GM12878 (cell line): ENCODE results near the gene RNASE7.

ENCODE experiments used
- ASH2L ChIP-seq: fragments of 300-600, 200-600 bp; sonication (generic); IDR thresholded peaks from 2 replicates; pipeline ENCODE4 v1.6.1; 2017; ENCODE audit warnings: low read depth, mild to moderate bottlenecking, borderline replicate concordance
- BRCA1 ChIP-seq: IDR thresholded peaks from 2 replicates; pipeline ENCODE4 v1.6.1; 2011; ENCODE audit warnings: low read depth, low read length, improper control_type of control experiment
- DPF2 ChIP-seq: fragments of 450-650 bp; IDR thresholded peaks from 2 replicates; pipeline ENCODE4 v1.6.1; 2017; ENCODE audit warnings: mild to moderate bottlenecking
- EP300 ChIP-seq, 2 experiments: fragments of 150-350 bp in 1 of 2; IDR thresholded peaks; 2 replicates each; pipeline ENCODE4 v1.6.1; 2011 to 2012; ENCODE audit warnings: low read depth in 2 of 2, low read length in 2 of 2, borderline replicate concordance in 1 of 2, improper control_type of control experiment in 1 of 2, inconsistent platforms in 1 of 2; ENCODE audit not compliant: control insufficient read depth in 1 of 2
- EZH2 ChIP-seq: IDR thresholded peaks from 2 replicates; pipeline ENCODE4 v1.6.1; 2012; ENCODE audit warnings: low read depth, mild to moderate bottlenecking, control low read depth, inconsistent platforms, low read length, borderline replicate concordance; ENCODE audit not compliant: control insufficient read depth
- NFYA ChIP-seq: IDR thresholded peaks from 2 replicates; pipeline ENCODE4 v1.6.1; 2011; ENCODE audit warnings: low read depth, mild to moderate bottlenecking, low read length, improper control_type of control experiment, borderline replicate concordance
- NFYB ChIP-seq: IDR thresholded peaks from 2 replicates; pipeline ENCODE4 v1.6.1; 2011; ENCODE audit warnings: low read depth, mild to moderate bottlenecking, low read length, improper control_type of control experiment, moderate library complexity; ENCODE audit not compliant: insufficient read depth
- POLR2A ChIP-seq: IDR thresholded peaks from 2 replicates; pipeline ENCODE4 v1.6.1; 2011; ENCODE audit warnings: low read depth, mild to moderate bottlenecking, low read length
- POLR2AphosphoS5 ChIP-seq: IDR thresholded peaks from 2 replicates; pipeline ENCODE4 v1.6.1; 2011; ENCODE audit warnings: mild to moderate bottlenecking, low read length, inconsistent platforms
- RAD51 ChIP-seq: fragments of 450-650 bp; IDR thresholded peaks from 2 replicates; pipeline ENCODE4 v1.6.1; 2016; ENCODE audit warnings: moderate library complexity, mild to moderate bottlenecking, inconsistent platforms
- TAF1 ChIP-seq: IDR thresholded peaks from 2 replicates; pipeline ENCODE4 v1.6.1; 2011; ENCODE audit warnings: mild to moderate bottlenecking, low read depth, low read length, borderline replicate concordance
- TF ChIP-seq, protein P1 (sequence below), 3 experiments: IDR thresholded peaks in 2 of 3; conservative IDR thresholded peaks in 1 of 3; 2 replicates each; pipeline ENCODE4 v1.5.1; 2011; ENCODE audit warnings: low read depth in 3 of 3, low read length in 3 of 3, mild to moderate bottlenecking in 3 of 3, control low read depth in 2 of 3, moderate library complexity in 2 of 3, inconsistent platforms in 1 of 3, mixed read lengths in 1 of 3; ENCODE audit not compliant: control insufficient read depth in 2 of 3, insufficient read depth in 1 of 3; ENCODE audit errors: extremely low read depth in 1 of 3
- TF ChIP-seq, protein P2 (sequence below): IDR thresholded peaks from 2 replicates; pipeline ENCODE4 v1.6.1; 2012; ENCODE audit warnings: low read depth, low read length, improper control_type of control experiment
- TF ChIP-seq, protein P3 (sequence below): IDR thresholded peaks from 2 replicates; pipeline ENCODE4 v1.6.1; 2011; ENCODE audit warnings: low read depth, low read length, improper control_type of control experiment, borderline replicate concordance

DNA sequence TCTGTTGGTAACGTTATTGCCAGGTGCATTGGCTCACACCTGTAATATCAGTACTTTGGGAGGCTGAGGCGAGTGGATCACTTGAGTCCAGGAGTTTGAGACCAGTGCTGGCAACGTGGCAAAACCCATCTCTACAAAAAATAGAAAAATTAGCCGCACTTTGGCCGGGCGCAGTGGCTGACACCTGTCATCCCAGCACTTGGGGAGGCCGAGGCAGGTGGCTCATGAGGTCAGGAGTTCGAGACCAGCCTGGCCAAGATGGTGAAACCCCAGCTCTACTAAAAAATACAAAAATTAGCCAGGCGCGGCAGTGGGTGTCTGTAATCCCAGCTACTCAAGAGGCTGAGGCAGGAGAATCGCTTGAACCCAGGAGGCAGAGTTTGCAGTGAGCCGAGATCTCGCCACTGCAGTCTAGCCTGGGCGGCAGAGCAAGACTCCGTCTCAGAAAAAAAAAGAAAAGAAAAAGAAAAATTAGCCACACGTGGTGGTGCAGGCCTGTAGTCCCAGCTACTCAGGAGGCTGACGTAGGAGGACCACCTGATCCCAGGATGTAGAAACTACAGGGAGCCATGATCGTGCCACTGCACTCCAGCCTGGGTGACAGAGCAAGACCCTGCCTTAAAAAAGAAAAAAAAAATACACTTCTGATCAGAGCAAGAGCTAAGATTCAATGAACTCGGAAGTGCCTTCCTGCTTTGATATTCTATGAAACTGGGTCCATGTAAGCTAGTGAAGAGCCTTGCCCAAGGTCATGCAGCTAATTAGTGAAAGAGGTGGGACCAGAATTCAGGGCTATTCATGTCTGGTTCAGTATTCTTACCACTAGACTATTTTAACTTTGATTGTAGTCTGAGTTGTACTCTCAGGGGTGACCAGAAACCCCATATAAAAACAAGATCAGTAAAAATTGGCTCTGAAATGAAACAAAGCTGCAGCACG is 11.3 kb downstream of the RNASE7 start:
- no peak for TF ChIP-seq DPF2
- TF ChIP-seq, protein P1, sequence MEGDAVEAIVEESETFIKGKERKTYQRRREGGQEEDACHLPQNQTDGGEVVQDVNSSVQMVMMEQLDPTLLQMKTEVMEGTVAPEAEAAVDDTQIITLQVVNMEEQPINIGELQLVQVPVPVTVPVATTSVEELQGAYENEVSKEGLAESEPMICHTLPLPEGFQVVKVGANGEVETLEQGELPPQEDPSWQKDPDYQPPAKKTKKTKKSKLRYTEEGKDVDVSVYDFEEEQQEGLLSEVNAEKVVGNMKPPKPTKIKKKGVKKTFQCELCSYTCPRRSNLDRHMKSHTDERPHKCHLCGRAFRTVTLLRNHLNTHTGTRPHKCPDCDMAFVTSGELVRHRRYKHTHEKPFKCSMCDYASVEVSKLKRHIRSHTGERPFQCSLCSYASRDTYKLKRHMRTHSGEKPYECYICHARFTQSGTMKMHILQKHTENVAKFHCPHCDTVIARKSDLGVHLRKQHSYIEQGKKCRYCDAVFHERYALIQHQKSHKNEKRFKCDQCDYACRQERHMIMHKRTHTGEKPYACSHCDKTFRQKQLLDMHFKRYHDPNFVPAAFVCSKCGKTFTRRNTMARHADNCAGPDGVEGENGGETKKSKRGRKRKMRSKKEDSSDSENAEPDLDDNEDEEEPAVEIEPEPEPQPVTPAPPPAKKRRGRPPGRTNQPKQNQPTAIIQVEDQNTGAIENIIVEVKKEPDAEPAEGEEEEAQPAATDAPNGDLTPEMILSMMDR (IDR thresholded peaks at IDR 0.05 in 2 of 3, conservative IDR thresholded peaks at IDR 0.05 in 1 of 3; ENCODE audit: control insufficient read depth in 2 of 3, extremely low read depth in 1 of 3, insufficient read depth in 1 of 3, low read depth in 3 of 3, low read length in 3 of 3): no peak
- no peak for TF ChIP-seq TAF1
- TF ChIP-seq EZH2: no peak
- no peak for TF ChIP-seq BRCA1
- no peak for TF ChIP-seq EP300 (IDR thresholded peaks at IDR 0.05; ENCODE audit: borderline replicate concordance in 1 of 2, control insufficient read depth in 1 of 2, low read depth in 2 of 2, low read length in 2 of 2)
- TF ChIP-seq, protein P2, sequence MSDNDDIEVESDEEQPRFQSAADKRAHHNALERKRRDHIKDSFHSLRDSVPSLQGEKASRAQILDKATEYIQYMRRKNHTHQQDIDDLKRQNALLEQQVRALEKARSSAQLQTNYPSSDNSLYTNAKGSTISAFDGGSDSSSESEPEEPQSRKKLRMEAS: no peak
- TF ChIP-seq NFYB: no peak
- TF ChIP-seq ASH2L: no peak
- TF ChIP-seq, protein P3, sequence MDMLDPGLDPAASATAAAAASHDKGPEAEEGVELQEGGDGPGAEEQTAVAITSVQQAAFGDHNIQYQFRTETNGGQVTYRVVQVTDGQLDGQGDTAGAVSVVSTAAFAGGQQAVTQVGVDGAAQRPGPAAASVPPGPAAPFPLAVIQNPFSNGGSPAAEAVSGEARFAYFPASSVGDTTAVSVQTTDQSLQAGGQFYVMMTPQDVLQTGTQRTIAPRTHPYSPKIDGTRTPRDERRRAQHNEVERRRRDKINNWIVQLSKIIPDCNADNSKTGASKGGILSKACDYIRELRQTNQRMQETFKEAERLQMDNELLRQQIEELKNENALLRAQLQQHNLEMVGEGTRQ: no peak
- TF ChIP-seq POLR2A: no peak
- TF ChIP-seq NFYA: no peak
- TF ChIP-seq POLR2AphosphoS5: no peak
- no peak for TF ChIP-seq RAD51
